Ovary (tissue), 3 donors: ENCODE results near the gene TFF1.

ENCODE experiments used
- CTCF ChIP-seq, 3 donors: fragments of 450-650 bp in 2 of 3; fragments of 200-600 bp in 1 of 3; IDR thresholded peaks; one replicate each; pipeline versions ENCODE4 v1.5.1 to v1.8.0; 2016 to 2022; ENCODE audit warnings: antibody characterized with exemption in 3 of 3, mild to moderate bottlenecking in 1 of 3
- POLR2A ChIP-seq: fragments of 450-650 bp; IDR thresholded peaks from one replicate; pipeline ENCODE4 v1.6.1; 2017; ENCODE audit warnings: antibody characterized with exemption, mild to moderate bottlenecking, moderate library complexity
- donor health status: DM: no; HTN: no; CAD: no.

GRCh38 chr21:42320791-42321190, 45.5 kb downstream of the TFF1 start:
- no peak for TF ChIP-seq CTCF (IDR thresholded peaks at IDR 0.05)
- no peak for TF ChIP-seq POLR2A
